Endothelial cell of umbilical vein (primary cell): ENCODE measurements around the gene SIN3A. TPM values are rescaled to one million over a fixed set of nuclear protein-coding genes. Genes with fewer than 3 reads are reported as not detected.

ENCODE experiments used
- BruUV-seq: library from RNA; stranded (reverse); fragments of 400-500 nt; replicated peaks from 2 replicates; lab custom pipeline; 2021; lab: Mats Ljungman, UMichigan
- CTCF ChIA-PET: fragments of 300-600, 350-600 bp; sonication (Branson Sonifier 250); formaldehyde crosslinking; loops from one replicate; lab custom pipeline; 2021; ENCODE audit warnings: antibody characterized with exemption, inconsistent platforms; lab: Charles Lee
- POLR2A ChIA-PET: fragments of 300-600, 350-600 bp; sonication (Branson Sonifier 250); formaldehyde crosslinking; loops from one replicate; lab custom pipeline; 2021; ENCODE audit warnings: antibody characterized with exemption, inconsistent platforms; lab: Charles Lee
- DNase-seq: peaks from one replicate; pipeline ENCODE4 v3.0.0-alpha.2; 2011; ENCODE audit warnings: low read depth, low spot score
- FAIRE-seq: peaks from 2 replicates; lab custom pipeline; 2011; peaks lifted over from hg19 to GRCh38; lab: Jason Lieb, UNC
- H2AFZ ChIP-seq: 2 replicates; pipeline ENCODE4 v1.6.0; 2012; ENCODE audit warnings: low read depth, low read length, control low read depth, inconsistent platforms
- H3K27ac ChIP-seq: 2 replicates; pipeline ENCODE4 v1.5.1; 2011; ENCODE audit warnings: low read depth, mild to moderate bottlenecking, control low read depth, low read length, moderate library complexity; ENCODE audit not compliant: insufficient read depth
- H3K27me3 ChIP-seq, 2 experiments: 2 replicates each; pipeline versions ENCODE4 v1.6.0 to v1.6.1; 2011; ENCODE audit warnings: low read length in 2 of 2, mixed read lengths in 1 of 2; ENCODE audit not compliant: control insufficient read depth in 2 of 2, insufficient read depth in 2 of 2
- H3K36me3 ChIP-seq, 2 experiments: 2 replicates in 1 of 2; 3 replicates in 1 of 2; pipeline ENCODE4 v1.5.1; 2011; ENCODE audit warnings: low read length in 2 of 2, mild to moderate bottlenecking in 1 of 2, moderate library complexity in 1 of 2; ENCODE audit not compliant: control insufficient read depth in 2 of 2, insufficient read depth in 2 of 2; ENCODE audit errors: extremely low read depth in 1 of 2
- H3K4me1 ChIP-seq: 3 replicates; pipeline ENCODE4 v1.5.1; 2011; ENCODE audit warnings: mild to moderate bottlenecking, low read length; ENCODE audit not compliant: control insufficient read depth, insufficient read depth; ENCODE audit errors: extremely low read depth
- H3K4me2 ChIP-seq: 2 replicates; pipeline ENCODE4 v1.6.1; 2011; ENCODE audit warnings: low read length, control low read depth, mixed read lengths; ENCODE audit not compliant: insufficient read depth
- H3K4me3 ChIP-seq, 3 experiments: fragments of 200-600 bp in 1 of 3; sonication (generic), shearing (Covaris generic) in 1 of 3; replicated peaks in 1 of 3; 2 replicates each; pipeline ENCODE4 v1.5.1; 2011 to 2016; ENCODE audit warnings: control low read depth in 3 of 3, low read length in 3 of 3, mild to moderate bottlenecking in 2 of 3, inconsistent platforms in 1 of 3, low read depth in 1 of 3, moderate library complexity in 1 of 3; ENCODE audit not compliant: insufficient read depth in 1 of 3
- H3K79me2 ChIP-seq: 2 replicates; pipeline ENCODE4 v1.6.0; 2012; ENCODE audit warnings: low read length, inconsistent platforms; ENCODE audit not compliant: control insufficient read depth, insufficient read depth
- H3K9ac ChIP-seq: replicated peaks from 2 replicates; pipeline ENCODE3; 2011; ENCODE audit warnings: low read length, control low read depth; ENCODE audit not compliant: insufficient read depth; ENCODE audit errors: extremely low read depth
- H3K9me1 ChIP-seq: replicated peaks from 3 replicates; pipeline ENCODE4 v1.6.0; 2011; ENCODE audit warnings: mild to moderate bottlenecking, low read length; ENCODE audit not compliant: control insufficient read depth, insufficient read depth; ENCODE audit errors: extremely low read depth
- H3K9me3 ChIP-seq: replicated peaks from 2 replicates; pipeline ENCODE4 v1.5.1; 2012; ENCODE audit warnings: low read length, inconsistent platforms; ENCODE audit not compliant: control insufficient read depth, insufficient read depth
- H4K20me1 ChIP-seq: replicated peaks from 2 replicates; pipeline ENCODE3; 2011; ENCODE audit warnings: mild to moderate bottlenecking, low read length; ENCODE audit not compliant: control insufficient read depth, insufficient read depth; ENCODE audit errors: extremely low read depth
- CTCF ChIP-seq, 2 donors: IDR thresholded peaks; 1 replicate in 1 of 2; 2 replicates in 1 of 2; pipeline ENCODE4 v1.5.1; 2011; ENCODE audit warnings: low read length in 2 of 2, mild to moderate bottlenecking in 2 of 2, moderate library complexity in 2 of 2, control low read depth in 1 of 2, inconsistent platforms in 1 of 2, low read depth in 1 of 2; ENCODE audit not compliant: insufficient read depth in 1 of 2; ENCODE audit errors: extremely low read depth in 1 of 2
- EZH2 ChIP-seq: IDR thresholded peaks from 2 replicates; pipeline ENCODE4 v1.6.1; 2012; ENCODE audit warnings: borderline replicate concordance, low read depth, mild to moderate bottlenecking, moderate library complexity, low read length, inconsistent platforms; ENCODE audit not compliant: severe bottlenecking
- FOS ChIP-seq: IDR thresholded peaks from 2 replicates; pipeline ENCODE4 v1.6.1; 2011; ENCODE audit warnings: mild to moderate bottlenecking, low read length, moderate library complexity, borderline replicate concordance; ENCODE audit not compliant: insufficient read depth
- GATA2 ChIP-seq: IDR thresholded peaks from 2 replicates; pipeline ENCODE4 v1.7.0; 2011; ENCODE audit warnings: low read depth, mild to moderate bottlenecking, moderate library complexity, mixed read lengths, low read length; ENCODE audit not compliant: insufficient read length, insufficient read depth
- JUN ChIP-seq: IDR thresholded peaks from 2 replicates; pipeline ENCODE4 v1.6.1; 2011; ENCODE audit warnings: borderline replicate concordance, low read depth; ENCODE audit not compliant: insufficient read length, insufficient read depth
- MAX ChIP-seq: IDR thresholded peaks from 2 replicates; pipeline ENCODE4 v1.6.1; 2011; ENCODE audit not compliant: insufficient read depth, insufficient read length
- MYC ChIP-seq: IDR thresholded peaks from one replicate; pipeline ENCODE4 v1.6.1; 2011; ENCODE audit warnings: mild to moderate bottlenecking, low read depth, low read length
- POLR2A ChIP-seq: IDR thresholded peaks from 2 replicates; pipeline ENCODE4 v1.6.1; 2012; ENCODE audit warnings: low read depth, mild to moderate bottlenecking, control low read depth, low read length
- POLR2AphosphoS5 ChIP-seq: IDR thresholded peaks from 2 replicates; pipeline ENCODE4 v1.6.1; 2012; ENCODE audit warnings: low read depth, mild to moderate bottlenecking, control low read depth, low read length, moderate library complexity; ENCODE audit not compliant: insufficient read depth
- dilution Hi-C: fragments of 300-500 bp; cut with MboI; formaldehyde crosslinking; loops from one replicate; pipeline ENCODE4 v1.15.0; 2019; ENCODE audit warnings: low sequenced_read_pairs; ENCODE audit not compliant: extremely low pct_ligation_motif_present
- intact Hi-C: fragments of 100-400 bp; cut with micrococcal nuclease; formaldehyde crosslinking; loops from one replicate; pipeline ENCODE4 v1.10.0; 2022
- polyA plus RNA-seq, 4 experiments: library from polyadenylated mRNA; depleted of rRNA in 3 of 4; stranded (reverse) in 3 of 4; unstranded in 1 of 4; fragments of >200 nt; gene quantifications; 2 replicates each; pipeline versions ENCODE4 v1.2.1 to v1.2.3, GENCODE V29; 2011 to 2012; ENCODE audit warnings: missing spikeins in 1 of 4
- total RNA-seq: library from RNA; stranded (reverse); gene quantifications from 2 replicates; pipeline ENCODE4 v1.2.3, GENCODE V29; 2021

The SIN3A gene
- total and polyA plus RNA-seq, 2 donors (not counting 3 experiments of a cell fraction or from before 2014, with no cell fraction given) = 30.6 to 44.5 TPM

- FAIRE-seq = no peak
- H3K79me2 ChIP-seq = no peaks in the 10 kb centered on the region
- no peak overlapping the region for H2AFZ ChIP-seq
- no peak overlapping the region for H3K4me2 ChIP-seq
- no peaks in the 10 kb centered on the region for H3K9me3 ChIP-seq
- no peak for DNase-seq
- no peaks in the 10 kb centered on the region for H3K27me3 ChIP-seq
- H3K9ac ChIP-seq = no peak overlapping the region
- ChIA-PET CTCF (interaction anchor here (3.0 kb wide), 1 partner anchor 14 kb away, joined by 12 read pairs; the partner anchor contains the start of gene MAN2C1), POLR2A (no interaction called here)
- H3K4me1 ChIP-seq = no peaks in the 10 kb centered on the region
- no peak overlapping the region for H3K4me3 ChIP-seq
- no peaks in the 10 kb centered on the region for H3K9me1 ChIP-seq
- no peak overlapping the region for H3K27ac ChIP-seq
- H3K36me3 ChIP-seq = peaks cover 4 to 19% of the 10 kb centered on the region in 2 experiments
- TF ChIP-seq POLR2AphosphoS5 (no peak), MAX (no peak), POLR2A (no peak), CTCF (IDR thresholded peaks at IDR 0.05; ENCODE audit: extremely low read depth in 1 of 2, insufficient read depth in 1 of 2, low read depth in 1 of 2, low read length in 2 of 2) (no peak), GATA2 (no peak), EZH2 (no peak), JUN (no peak), MYC (no peak), FOS (no peak)
- intact Hi-C loops = no loop called here
- H4K20me1 ChIP-seq = no peaks in the 10 kb centered on the region
- dilution Hi-C loops = no loop called here
- no TSS peak for BruUV-seq
Observed at GRCh38 chr15:75353604-75354003, 97.9 kb downstream of the SIN3A start.
